Type B pancreatic cell (in vitro differentiated cells): ENCODE measurements around the gene GDPGP1. TPM values are rescaled to one million over a fixed set of nuclear protein-coding genes. Genes with fewer than 3 reads are reported as not detected.
"Not testable (repeated sequence)": the region's sequence is repeated elsewhere in the genome, so short reads cannot be mapped to it uniquely, and the experiment has no call there.

Source experiments
- DNase-seq: peaks from one replicate; pipeline ENCODE4 v3.0.0; 2021; ENCODE audit warnings: mixed read lengths; ENCODE audit not compliant: unreplicated experiment; ENCODE audit errors: extremely low spot score
- H3K27ac Mint-ChIP-seq: 2 replicates; pipeline ENCODE4 v1.8.0; 2021; ENCODE audit warnings: mild to moderate bottlenecking, mixed read lengths
- H3K27me3 Mint-ChIP-seq: 2 replicates; pipeline ENCODE4 v1.8.0; 2021; ENCODE audit warnings: mixed read lengths
- H3K36me3 Mint-ChIP-seq: 2 replicates; pipeline ENCODE4 v1.8.0; 2021; ENCODE audit warnings: mixed read lengths
- H3K4me1 Mint-ChIP-seq: one replicate; pipeline ENCODE4 v1.8.0; 2021; ENCODE audit warnings: mixed read lengths; ENCODE audit not compliant: unreplicated experiment
- H3K4me3 Mint-ChIP-seq: 2 replicates; pipeline ENCODE4 v1.8.0; 2021; ENCODE audit warnings: mild to moderate bottlenecking, mixed read lengths
- H3K9me3 Mint-ChIP-seq: 2 replicates; pipeline ENCODE4 v1.8.0; 2021; ENCODE audit warnings: mixed read lengths
- total RNA-seq: library from RNA; stranded (reverse); gene quantifications from 2 replicates; pipeline ENCODE4 v1.2.1, GENCODE V29; 2021; ENCODE audit warnings: low replicate concordance
- TF ChIP-seq, protein P1 (sequence below): fragments of 200-600 bp; sonication (generic); conservative IDR thresholded peaks from 2 replicates; pipeline ENCODE4 v1.5.0; 2021; ENCODE audit warnings: antibody characterized with exemption, mild to moderate bottlenecking

Gene GDPGP1
- total RNA-seq, 1 donor from 2014 or later, result 6.1 TPM

DNA sequence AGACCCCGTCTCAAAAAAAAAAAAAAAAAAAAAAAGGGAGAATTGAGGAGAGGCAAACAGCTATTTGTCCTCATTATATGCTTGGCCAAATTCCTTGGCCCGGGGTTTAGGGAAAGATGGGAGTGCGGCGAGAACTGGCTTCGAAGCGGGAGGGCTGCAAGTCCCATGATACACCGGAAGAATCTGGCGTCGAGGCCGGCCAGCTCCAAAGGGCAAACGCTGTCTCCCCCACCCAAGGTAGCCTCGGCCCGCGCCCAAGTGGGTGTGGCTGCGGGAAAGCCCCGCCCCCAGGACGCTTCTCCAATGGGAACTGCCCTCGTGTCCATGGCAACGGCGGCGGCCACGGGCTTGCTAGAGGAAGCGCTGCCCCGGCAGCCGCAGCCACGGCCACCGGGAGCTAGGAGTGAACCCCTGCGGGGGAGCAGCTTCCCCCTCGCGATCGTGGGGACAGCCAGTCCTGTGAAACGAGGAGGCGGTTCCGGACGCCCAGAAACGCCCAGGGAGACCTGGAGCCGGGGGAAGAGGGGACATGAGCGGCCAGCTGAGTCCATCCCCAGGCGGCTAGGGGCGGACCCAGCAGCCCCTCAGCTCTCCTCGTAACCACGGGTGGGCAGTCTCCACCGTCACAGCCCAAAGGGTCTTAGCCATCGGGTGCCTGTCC, 15.3 kb downstream of the GDPGP1 start, which contains the start of gene TTLL13:
TTLL13 (plus strand) TSS at position 354 of the 661 bp plus-strand sequence. CDS start 1,075 bp downstream, outside the sequence.
- peak; percentile 96 for DNase-seq
- no peak within 1 kb of the TSS for H3K27ac Mint-ChIP-seq
- H3K4me1 Mint-ChIP-seq, result peaks cover 4% of the 10 kb centered on the region
- peaks cover 2% of the 10 kb centered on the region for H3K27me3 Mint-ChIP-seq
- TF ChIP-seq, protein P1, sequence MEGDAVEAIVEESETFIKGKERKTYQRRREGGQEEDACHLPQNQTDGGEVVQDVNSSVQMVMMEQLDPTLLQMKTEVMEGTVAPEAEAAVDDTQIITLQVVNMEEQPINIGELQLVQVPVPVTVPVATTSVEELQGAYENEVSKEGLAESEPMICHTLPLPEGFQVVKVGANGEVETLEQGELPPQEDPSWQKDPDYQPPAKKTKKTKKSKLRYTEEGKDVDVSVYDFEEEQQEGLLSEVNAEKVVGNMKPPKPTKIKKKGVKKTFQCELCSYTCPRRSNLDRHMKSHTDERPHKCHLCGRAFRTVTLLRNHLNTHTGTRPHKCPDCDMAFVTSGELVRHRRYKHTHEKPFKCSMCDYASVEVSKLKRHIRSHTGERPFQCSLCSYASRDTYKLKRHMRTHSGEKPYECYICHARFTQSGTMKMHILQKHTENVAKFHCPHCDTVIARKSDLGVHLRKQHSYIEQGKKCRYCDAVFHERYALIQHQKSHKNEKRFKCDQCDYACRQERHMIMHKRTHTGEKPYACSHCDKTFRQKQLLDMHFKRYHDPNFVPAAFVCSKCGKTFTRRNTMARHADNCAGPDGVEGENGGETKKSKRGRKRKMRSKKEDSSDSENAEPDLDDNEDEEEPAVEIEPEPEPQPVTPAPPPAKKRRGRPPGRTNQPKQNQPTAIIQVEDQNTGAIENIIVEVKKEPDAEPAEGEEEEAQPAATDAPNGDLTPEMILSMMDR, result no peak
- H3K9me3 Mint-ChIP-seq, result no peaks in the 10 kb centered on the region
- H3K36me3 Mint-ChIP-seq, result no peaks in the 10 kb centered on the region
- H3K4me3 Mint-ChIP-seq, result peak within 1 kb of the TSS; percentile 82

DNA sequence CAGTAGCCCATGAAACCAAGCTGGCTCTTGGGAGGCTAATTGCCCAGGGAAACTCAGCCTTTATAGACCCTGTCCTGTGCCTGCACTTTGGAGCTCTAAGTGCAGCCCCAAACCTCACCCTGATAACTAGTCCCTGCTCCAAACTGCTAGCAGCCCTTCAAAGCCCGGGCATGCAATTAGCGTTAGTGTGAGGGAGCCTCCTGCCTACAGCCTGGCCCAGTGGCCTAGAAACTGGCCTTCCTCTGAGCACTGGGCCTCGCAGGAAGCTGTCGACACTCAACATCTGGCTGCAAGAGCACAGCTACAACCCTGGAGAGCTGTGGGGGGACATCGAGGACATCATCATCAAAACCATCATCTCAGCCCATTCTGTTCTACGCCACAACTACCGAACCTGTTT, 23.8 kb downstream of the GDPGP1 start:
- no peaks in the 10 kb centered on the region for H3K9me3 Mint-ChIP-seq
- TF ChIP-seq, protein P1, result no peak
- H3K27ac Mint-ChIP-seq, result no peak overlapping the region

DNA sequence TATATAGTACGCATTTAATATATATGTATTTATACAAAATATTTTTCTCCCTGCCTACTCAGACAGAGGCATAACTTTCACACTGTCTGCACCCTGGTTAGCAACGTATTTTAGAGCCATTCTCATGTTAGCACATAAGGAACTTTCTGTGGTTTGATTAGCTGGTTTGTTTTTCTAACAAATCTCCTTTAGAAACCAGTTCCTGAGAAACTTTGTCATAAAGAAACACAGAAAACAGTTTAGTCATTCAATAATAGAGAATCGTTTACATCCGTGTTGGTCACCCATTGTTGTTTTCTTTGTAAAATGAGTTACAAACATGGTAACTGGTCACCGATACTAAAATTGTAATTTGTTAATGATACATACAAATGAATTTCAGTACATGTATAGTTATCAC, 25.5 kb downstream of the GDPGP1 start:
- no peak for DNase-seq
- H3K27me3 Mint-ChIP-seq, result peaks cover 4% of the 10 kb centered on the region
- H3K27ac Mint-ChIP-seq, result no peak overlapping the region
- no peak overlapping the region for H3K4me3 Mint-ChIP-seq
- H3K36me3 Mint-ChIP-seq, result no peaks in the 10 kb centered on the region
- TF ChIP-seq, protein P1, result no peak
- H3K9me3 Mint-ChIP-seq, result no peaks in the 10 kb centered on the region
- no peaks in the 10 kb centered on the region for H3K4me1 Mint-ChIP-seq

More for the DNA sequence above, 23.8 kb downstream of the GDPGP1 start:
- Mint-ChIP-seq H3K27me3 (peaks cover 4% of the 10 kb centered on the region), H3K4me3 (no peak overlapping the region), H3K36me3 (no peaks in the 10 kb centered on the region), H3K4me1 (no peaks in the 10 kb centered on the region)
- no peak for DNase-seq

DNA sequence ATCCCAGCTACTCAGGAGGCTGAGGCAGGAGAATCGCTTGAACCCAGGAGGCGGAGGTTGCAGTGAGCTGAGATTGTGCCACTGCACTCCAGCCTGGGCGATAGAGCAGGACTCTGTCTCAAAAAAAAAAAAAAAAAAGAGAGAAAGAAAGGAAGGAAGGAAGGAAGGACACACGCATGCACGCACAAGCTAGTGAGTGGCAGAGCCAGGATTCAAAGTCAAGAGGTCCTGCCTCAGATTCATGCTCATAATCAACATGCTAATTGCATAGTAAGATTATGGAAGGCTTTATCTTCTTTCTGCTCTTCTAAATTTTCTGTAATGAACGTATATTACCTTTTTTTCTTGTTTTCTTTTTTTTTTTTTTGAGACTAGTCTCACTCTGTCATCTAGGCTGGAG, 26.7 kb downstream of the GDPGP1 start:
- H3K36me3 Mint-ChIP-seq, H3K4me1 Mint-ChIP-seq, H3K27me3 Mint-ChIP-seq, DNase-seq, H3K9me3 Mint-ChIP-seq, H3K27ac Mint-ChIP-seq, H3K4me3 Mint-ChIP-seq: not testable (repeated sequence)

DNA sequence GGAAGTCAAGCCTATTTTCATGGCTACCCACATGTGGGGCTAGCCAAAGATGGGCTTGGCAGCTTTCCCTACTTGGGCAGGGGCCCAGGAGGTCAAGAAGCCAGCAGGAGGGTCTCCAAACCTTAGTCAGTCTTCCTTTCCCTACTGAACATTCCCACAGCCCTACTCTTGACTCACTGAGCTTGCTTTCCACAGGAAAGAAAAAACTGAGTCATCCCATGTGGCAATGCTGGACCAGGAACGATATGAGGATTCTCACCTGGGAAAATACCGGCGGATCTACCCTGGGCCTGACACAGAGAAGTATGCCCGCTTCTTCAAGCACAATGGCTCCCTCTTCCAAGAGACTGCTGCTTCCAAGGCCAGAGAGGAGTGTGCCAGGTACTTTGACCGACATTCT, 27.8 kb downstream of the GDPGP1 start:
- Mint-ChIP-seq H3K4me3 (no peak overlapping the region), H3K9me3 (no peaks in the 10 kb centered on the region), H3K36me3 (no peaks in the 10 kb centered on the region), H3K27ac (no peak overlapping the region), H3K4me1 (peaks cover 4% of the 10 kb centered on the region), H3K27me3 (peaks cover 4% of the 10 kb centered on the region)
- TF ChIP-seq, protein P1, result no peak
- no peak for DNase-seq

DNA sequence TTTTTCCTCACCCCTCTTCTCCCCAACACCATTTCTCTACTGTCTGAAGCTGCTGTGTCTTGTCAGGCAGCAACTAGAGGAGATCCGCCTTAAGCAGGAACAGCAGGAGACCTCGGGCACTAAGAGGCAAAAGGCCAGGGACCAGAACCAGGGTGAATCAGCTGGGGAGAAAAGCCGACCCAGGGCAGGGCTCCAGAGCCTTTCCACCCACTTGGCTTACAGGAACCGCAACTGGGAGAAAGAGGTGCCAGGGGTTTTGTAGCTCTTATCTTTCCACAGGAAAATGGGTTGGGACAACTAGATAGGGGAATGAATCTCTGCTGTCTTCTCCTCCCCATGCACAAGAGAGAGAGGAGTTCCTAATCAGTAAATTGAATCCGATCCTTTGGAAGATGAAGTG, 28.4 kb downstream of the GDPGP1 start:
- DNase-seq, result no peak
- TF ChIP-seq, protein P1, result no peak
- no peaks in the 10 kb centered on the region for H3K36me3 Mint-ChIP-seq
- H3K9me3 Mint-ChIP-seq, result no peaks in the 10 kb centered on the region
- peak overlapping the region; percentile 1 for H3K4me3 Mint-ChIP-seq
- peaks cover 7% of the 10 kb centered on the region for H3K4me1 Mint-ChIP-seq
- no peak overlapping the region for H3K27ac Mint-ChIP-seq
- no peaks in the 10 kb centered on the region for H3K27me3 Mint-ChIP-seq
